ENCODE data around the gene EXT2.

The EXT2 gene

GRCh38 chr11:44266056-44266780, 170.7 kb downstream of the EXT2 start:
- Histone ChIP-seq H2AFZ (ENCODE audit: low read length, unreplicated experiment) (no peak overlapping the region), H3K27ac (ENCODE audit: low read depth, low read length) (no peak overlapping the region), H3K79me2 (ENCODE audit: control insufficient read depth, insufficient read depth, low read length, unreplicated experiment) (no peaks in the 10 kb centered on the region), H3K36me3 (ENCODE audit: insufficient read depth, low read length) (no peaks in the 10 kb centered on the region), H3K4me1 (ENCODE audit: control insufficient read depth, insufficient read depth, low read length, unreplicated experiment) (peaks cover 21% of the 10 kb centered on the region), H3K27me3 (ENCODE audit: insufficient read depth, low read length) (no peaks in the 10 kb centered on the region), H3K4me3 (ENCODE audit: low read depth, low read length) (no peak overlapping the region)

GRCh38 chr11:44267006-44267749, 171.7 kb downstream of the EXT2 start:
- peaks cover 21% of the 10 kb centered on the region for H3K4me1 ChIP-seq (ENCODE audit: control insufficient read depth, insufficient read depth, low read length, unreplicated experiment)

GRCh38 chr11:44267750-44268613, 172.5 kb downstream of the EXT2 start:
- no peaks in the 10 kb centered on the region for H3K36me3 ChIP-seq (ENCODE audit: insufficient read depth, low read length)

More at GRCh38 chr11:44267006-44267749, 171.7 kb downstream of the EXT2 start:
- H3K36me3 ChIP-seq (ENCODE audit: insufficient read depth, low read length) = no peaks in the 10 kb centered on the region
- H3K4me3 ChIP-seq (ENCODE audit: low read depth, low read length) = no peak overlapping the region
- no peaks in the 10 kb centered on the region for H3K79me2 ChIP-seq (ENCODE audit: control insufficient read depth, insufficient read depth, low read length, unreplicated experiment)
- no peak overlapping the region for H3K27ac ChIP-seq (ENCODE audit: low read depth, low read length)
- H2AFZ ChIP-seq (ENCODE audit: low read length, unreplicated experiment) = no peak overlapping the region
- H3K27me3 ChIP-seq (ENCODE audit: insufficient read depth, low read length) = no peaks in the 10 kb centered on the region

GRCh38 chr11:44268614-44269080, 173.2 kb downstream of the EXT2 start:
- H3K36me3 ChIP-seq (ENCODE audit: insufficient read depth, low read length) = no peaks in the 10 kb centered on the region
- no peaks in the 10 kb centered on the region for H3K79me2 ChIP-seq (ENCODE audit: control insufficient read depth, insufficient read depth, low read length, unreplicated experiment)
- peaks cover 21% of the 10 kb centered on the region for H3K4me1 ChIP-seq (ENCODE audit: control insufficient read depth, insufficient read depth, low read length, unreplicated experiment)
- no peak overlapping the region for H2AFZ ChIP-seq (ENCODE audit: low read length, unreplicated experiment)
- H3K27me3 ChIP-seq (ENCODE audit: insufficient read depth, low read length) = no peaks in the 10 kb centered on the region
- H3K4me3 ChIP-seq (ENCODE audit: low read depth, low read length) = no peak overlapping the region
- H3K27ac ChIP-seq (ENCODE audit: low read depth, low read length) = no peak overlapping the region

More at GRCh38 chr11:44267750-44268613, 172.5 kb downstream of the EXT2 start:
- H2AFZ ChIP-seq (ENCODE audit: low read length, unreplicated experiment) = no peak overlapping the region
- H3K27me3 ChIP-seq (ENCODE audit: insufficient read depth, low read length) = no peaks in the 10 kb centered on the region
- H3K4me1 ChIP-seq (ENCODE audit: control insufficient read depth, insufficient read depth, low read length, unreplicated experiment) = peaks cover 21% of the 10 kb centered on the region
- H3K27ac ChIP-seq (ENCODE audit: low read depth, low read length) = no peak overlapping the region
- H3K4me3 ChIP-seq (ENCODE audit: low read depth, low read length) = no peak overlapping the region
- no peaks in the 10 kb centered on the region for H3K79me2 ChIP-seq (ENCODE audit: control insufficient read depth, insufficient read depth, low read length, unreplicated experiment)

- Histone ChIP-seq H3K27ac (ENCODE audit: low read depth, low read length) (peak overlapping the region; percentile 54), H3K36me3 (ENCODE audit: insufficient read depth, low read length) (no peaks in the 10 kb centered on the region), H3K27me3 (ENCODE audit: insufficient read depth, low read length) (no peaks in the 10 kb centered on the region), H3K4me3 (ENCODE audit: low read depth, low read length) (peak overlapping the region; percentile 66), H3K4me1 (ENCODE audit: control insufficient read depth, insufficient read depth, low read length, unreplicated experiment) (peaks cover 21% of the 10 kb centered on the region), H3K79me2 (ENCODE audit: control insufficient read depth, insufficient read depth, low read length, unreplicated experiment) (no peaks in the 10 kb centered on the region), H2AFZ (ENCODE audit: low read length, unreplicated experiment) (peak overlapping the region; percentile 98)
These were observed 174.2 kb downstream of the EXT2 start for GRCh38 chr11:44269369-44270351.

- H3K36me3 ChIP-seq (ENCODE audit: insufficient read depth, low read length) = no peaks in the 10 kb centered on the region
- peak overlapping the region; percentile 98 for H2AFZ ChIP-seq (ENCODE audit: low read length, unreplicated experiment)
- no peak overlapping the region for H3K27ac ChIP-seq (ENCODE audit: low read depth, low read length)
These were observed 175.2 kb downstream of the EXT2 start for GRCh38 chr11:44270403-44271273.

GRCh38 chr11:44271286-44271685, 175.8 kb downstream of the EXT2 start:
- no peak overlapping the region for H2AFZ ChIP-seq (ENCODE audit: low read length, unreplicated experiment)
- H3K4me3 ChIP-seq (ENCODE audit: low read depth, low read length) = no peak overlapping the region
- H3K79me2 ChIP-seq (ENCODE audit: control insufficient read depth, insufficient read depth, low read length, unreplicated experiment) = no peaks in the 10 kb centered on the region
- H3K27me3 ChIP-seq (ENCODE audit: insufficient read depth, low read length) = no peaks in the 10 kb centered on the region
- H3K27ac ChIP-seq (ENCODE audit: low read depth, low read length) = no peak overlapping the region
- no peaks in the 10 kb centered on the region for H3K36me3 ChIP-seq (ENCODE audit: insufficient read depth, low read length)
- H3K4me1 ChIP-seq (ENCODE audit: control insufficient read depth, insufficient read depth, low read length, unreplicated experiment) = peaks cover 21% of the 10 kb centered on the region

More at GRCh38 chr11:44270403-44271273, 175.2 kb downstream of the EXT2 start:
- no peaks in the 10 kb centered on the region for H3K79me2 ChIP-seq (ENCODE audit: control insufficient read depth, insufficient read depth, low read length, unreplicated experiment)
- H3K4me1 ChIP-seq (ENCODE audit: control insufficient read depth, insufficient read depth, low read length, unreplicated experiment) = peaks cover 21% of the 10 kb centered on the region
- no peaks in the 10 kb centered on the region for H3K27me3 ChIP-seq (ENCODE audit: insufficient read depth, low read length)
- H3K4me3 ChIP-seq (ENCODE audit: low read depth, low read length) = no peak overlapping the region

GRCh38 chr11:44274404-44274803, 178.9 kb downstream of the EXT2 start:
- Histone ChIP-seq H3K4me3 (ENCODE audit: low read depth, low read length) (no peak overlapping the region), H3K79me2 (ENCODE audit: control insufficient read depth, insufficient read depth, low read length, unreplicated experiment) (no peaks in the 10 kb centered on the region), H3K27me3 (ENCODE audit: insufficient read depth, low read length) (no peaks in the 10 kb centered on the region), H3K27ac (ENCODE audit: low read depth, low read length) (no peak overlapping the region), H2AFZ (ENCODE audit: low read length, unreplicated experiment) (no peak overlapping the region), H3K36me3 (ENCODE audit: insufficient read depth, low read length) (no peaks in the 10 kb centered on the region), H3K4me1 (ENCODE audit: control insufficient read depth, insufficient read depth, low read length, unreplicated experiment) (peaks cover 12% of the 10 kb centered on the region)

GRCh38 chr11:44275241-44275640, 179.8 kb downstream of the EXT2 start:
- Histone ChIP-seq H3K27me3 (ENCODE audit: insufficient read depth, low read length) (no peaks in the 10 kb centered on the region), H3K4me1 (ENCODE audit: control insufficient read depth, insufficient read depth, low read length, unreplicated experiment) (peaks cover 4% of the 10 kb centered on the region), H3K4me3 (ENCODE audit: low read depth, low read length) (no peak overlapping the region), H3K27ac (ENCODE audit: low read depth, low read length) (no peak overlapping the region), H2AFZ (ENCODE audit: low read length, unreplicated experiment) (no peak overlapping the region), H3K79me2 (ENCODE audit: control insufficient read depth, insufficient read depth, low read length, unreplicated experiment) (no peaks in the 10 kb centered on the region), H3K36me3 (ENCODE audit: insufficient read depth, low read length) (no peaks in the 10 kb centered on the region)

Measured in ACC112 (cell line).